Fibroblast of lung (primary cell): Measurements from ENCODE around the gene CDRT4. TPM values are rescaled to one million over a fixed set of nuclear protein-coding genes. Genes with fewer than 3 reads are reported as not detected.

ENCODE experiments used
- DNase-seq, 2 donors: peaks; one replicate each; pipeline versions ENCODE4 v3.0.0 to v3.0.0-alpha.2; 2010; ENCODE audit warnings: low read depth in 2 of 2
- H2AFZ ChIP-seq: 2 replicates; pipeline ENCODE4 v1.5.1; 2012; ENCODE audit warnings: low read length, control low read depth, inconsistent platforms
- H3K27ac ChIP-seq: 2 replicates; pipeline ENCODE4 v1.5.1; 2011; ENCODE audit warnings: low read length, control low read depth; ENCODE audit not compliant: insufficient read depth
- H3K27me3 ChIP-seq: 2 replicates; pipeline ENCODE4 v1.5.1; 2011; ENCODE audit warnings: mild to moderate bottlenecking, low read length; ENCODE audit not compliant: control insufficient read depth, insufficient read depth
- H3K36me3 ChIP-seq: 2 replicates; pipeline ENCODE4 v1.5.1; 2011; ENCODE audit warnings: low read length; ENCODE audit not compliant: control insufficient read depth, insufficient read depth
- H3K4me1 ChIP-seq: 2 replicates; pipeline ENCODE4 v1.5.1; 2011; ENCODE audit warnings: low read length; ENCODE audit not compliant: control insufficient read depth, insufficient read depth; ENCODE audit errors: extremely low read depth
- H3K4me2 ChIP-seq: 2 replicates; pipeline ENCODE4 v1.5.1; 2011; ENCODE audit warnings: low read length, control low read depth; ENCODE audit not compliant: insufficient read depth; ENCODE audit errors: extremely low read depth
- H3K4me3 ChIP-seq, 4 experiments: fragments of 200-600 bp in 1 of 4; sonication (generic) in 1 of 4; replicated peaks in 1 of 4; 2 replicates each; pipeline ENCODE4 v1.5.1; 2011 to 2016; ENCODE audit warnings: low read length in 4 of 4, low read depth in 3 of 4, mild to moderate bottlenecking in 3 of 4, control low read depth in 2 of 4, inconsistent platforms in 1 of 4, mixed read lengths in 1 of 4; ENCODE audit not compliant: insufficient read depth in 1 of 4; ENCODE audit errors: control extremely low read depth in 1 of 4
- H3K79me2 ChIP-seq: 2 replicates; pipeline ENCODE4 v1.5.1; 2012; ENCODE audit warnings: mild to moderate bottlenecking, low read length, inconsistent platforms; ENCODE audit not compliant: control insufficient read depth, insufficient read depth
- H3K9ac ChIP-seq: 2 replicates; pipeline ENCODE4 v1.5.1; 2011; ENCODE audit warnings: mild to moderate bottlenecking, low read length, control low read depth; ENCODE audit not compliant: insufficient read depth
- H3K9me3 ChIP-seq: 2 replicates; pipeline ENCODE4 v1.5.1; 2012; ENCODE audit warnings: low read depth, low read length; ENCODE audit not compliant: control insufficient read depth, insufficient read depth
- H4K20me1 ChIP-seq: 2 replicates; pipeline ENCODE4 v1.5.1; 2011; ENCODE audit warnings: low read length; ENCODE audit not compliant: control insufficient read depth, insufficient read depth; ENCODE audit errors: extremely low read depth
- EZH2 ChIP-seq: IDR thresholded peaks from 2 replicates; pipeline ENCODE4 v1.5.1; 2012; ENCODE audit warnings: low read length, control low read depth, mild to moderate bottlenecking; ENCODE audit errors: missing control alignments
- polyA plus RNA-seq, 2 donors: library from polyadenylated mRNA; depleted of rRNA in 1 of 2; stranded (reverse) in 1 of 2; unstranded in 1 of 2; fragments of >200 nt; gene quantifications; 2 replicates each; pipeline ENCODE4 v1.2.1, GENCODE V29; 2011 to 2012; ENCODE audit warnings: missing spikeins in 1 of 2
- total RNA-seq: library from RNA; depleted of rRNA; stranded (reverse); fragments of >200 nt; gene quantifications from 2 replicates; pipeline ENCODE4 v1.2.1, GENCODE V29; 2014
- TF ChIP-seq, protein P1 (sequence below), 2 donors: IDR thresholded peaks in 1 of 2; conservative IDR thresholded peaks in 1 of 2; 1 replicate in 1 of 2; 2 replicates in 1 of 2; pipeline ENCODE4 v1.5.1; 2011 to 2012; ENCODE audit warnings: low read length in 2 of 2, control low read depth in 1 of 2, inconsistent platforms in 1 of 2, low read depth in 1 of 2, mild to moderate bottlenecking in 1 of 2

Gene CDRT4
- total and polyA plus RNA-seq, 2 donors (not counting 1 experiment from before 2014, with no cell fraction given) = 0.49 to 2.3 TPM

DNA sequence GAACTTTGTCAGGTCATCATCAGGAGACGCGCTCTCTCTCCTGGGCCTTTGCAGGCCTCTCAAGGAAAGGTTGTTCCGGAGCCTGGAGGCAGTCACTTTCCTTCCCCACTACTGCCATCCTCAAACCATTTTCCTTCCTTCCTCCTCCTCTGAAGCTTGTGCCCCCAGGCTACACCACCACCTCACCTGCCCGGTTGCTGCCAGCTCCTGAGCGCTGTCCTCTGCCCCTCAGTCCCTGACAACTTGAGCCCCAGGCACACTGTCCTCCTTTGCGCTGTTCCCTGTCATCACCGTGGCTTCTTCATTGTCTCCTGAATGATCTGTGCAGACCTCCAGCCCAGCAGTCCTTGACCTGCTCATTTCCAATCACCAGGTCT, 18.9 kb downstream of the CDRT4 start:
- Histone ChIP-seq H3K27me3 (no peaks in the 10 kb centered on the region), H3K4me2 (no peak overlapping the region), H3K36me3 (no peaks in the 10 kb centered on the region), H2AFZ (no peak overlapping the region), H3K27ac (no peak overlapping the region), H4K20me1 (no peaks in the 10 kb centered on the region), H3K79me2 (no peaks in the 10 kb centered on the region), H3K4me1 (no peaks in the 10 kb centered on the region), H3K4me3 (no peak overlapping the region), H3K9ac (no peak overlapping the region), H3K9me3 (no peaks in the 10 kb centered on the region)
- TF ChIP-seq EZH2 = no peak
- TF ChIP-seq, protein P1, sequence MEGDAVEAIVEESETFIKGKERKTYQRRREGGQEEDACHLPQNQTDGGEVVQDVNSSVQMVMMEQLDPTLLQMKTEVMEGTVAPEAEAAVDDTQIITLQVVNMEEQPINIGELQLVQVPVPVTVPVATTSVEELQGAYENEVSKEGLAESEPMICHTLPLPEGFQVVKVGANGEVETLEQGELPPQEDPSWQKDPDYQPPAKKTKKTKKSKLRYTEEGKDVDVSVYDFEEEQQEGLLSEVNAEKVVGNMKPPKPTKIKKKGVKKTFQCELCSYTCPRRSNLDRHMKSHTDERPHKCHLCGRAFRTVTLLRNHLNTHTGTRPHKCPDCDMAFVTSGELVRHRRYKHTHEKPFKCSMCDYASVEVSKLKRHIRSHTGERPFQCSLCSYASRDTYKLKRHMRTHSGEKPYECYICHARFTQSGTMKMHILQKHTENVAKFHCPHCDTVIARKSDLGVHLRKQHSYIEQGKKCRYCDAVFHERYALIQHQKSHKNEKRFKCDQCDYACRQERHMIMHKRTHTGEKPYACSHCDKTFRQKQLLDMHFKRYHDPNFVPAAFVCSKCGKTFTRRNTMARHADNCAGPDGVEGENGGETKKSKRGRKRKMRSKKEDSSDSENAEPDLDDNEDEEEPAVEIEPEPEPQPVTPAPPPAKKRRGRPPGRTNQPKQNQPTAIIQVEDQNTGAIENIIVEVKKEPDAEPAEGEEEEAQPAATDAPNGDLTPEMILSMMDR (conservative IDR thresholded peaks at IDR 0.05 in 1 of 2, IDR thresholded peaks at IDR 0.05 in 1 of 2; ENCODE audit: low read depth in 1 of 2, low read length in 2 of 2) = no peak
- no peak for DNase-seq

DNA sequence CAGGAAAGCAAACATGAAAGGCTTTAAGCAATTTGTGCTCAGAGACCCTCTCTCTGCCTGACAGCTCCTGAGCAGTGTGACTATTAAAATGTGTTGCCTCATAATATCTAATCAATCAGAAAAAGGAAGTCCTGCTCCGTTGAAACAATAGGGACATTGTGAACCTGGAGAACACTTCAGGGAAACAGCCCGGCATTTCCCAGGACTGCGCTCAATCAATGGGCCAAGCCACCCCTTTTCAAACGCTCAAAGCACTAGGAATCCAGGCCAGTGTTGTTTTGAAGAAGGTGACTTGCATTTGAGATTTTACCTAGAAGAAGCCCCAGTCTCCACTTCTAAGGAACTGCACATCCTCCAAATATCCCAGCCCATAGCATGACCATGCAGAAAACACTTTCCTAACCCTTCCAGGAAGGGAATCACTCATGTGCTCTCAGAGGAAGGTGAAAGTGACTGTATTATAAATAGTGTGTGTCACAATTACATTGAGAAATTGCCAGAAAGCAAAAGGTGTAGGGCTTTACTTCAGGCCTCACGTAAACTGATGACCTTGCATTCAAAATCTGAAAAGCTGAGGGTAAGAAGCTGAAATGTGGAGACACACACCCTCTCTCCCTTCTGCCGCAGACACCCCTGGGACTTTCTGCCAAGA, 19.4 kb downstream of the CDRT4 start:
- no peaks in the 10 kb centered on the region for H3K27me3 ChIP-seq
- H3K9ac ChIP-seq = no peak overlapping the region
- H3K9me3 ChIP-seq = no peaks in the 10 kb centered on the region
- H3K79me2 ChIP-seq = no peaks in the 10 kb centered on the region
- no peak overlapping the region for H3K4me2 ChIP-seq
- H3K27ac ChIP-seq = no peak overlapping the region
- TF ChIP-seq, protein P1 (conservative IDR thresholded peaks at IDR 0.05 in 1 of 2, IDR thresholded peaks at IDR 0.05 in 1 of 2; ENCODE audit: low read depth in 1 of 2, low read length in 2 of 2) = no peak
- TF ChIP-seq EZH2 = no peak
- no peaks in the 10 kb centered on the region for H3K4me1 ChIP-seq
- H3K36me3 ChIP-seq = no peaks in the 10 kb centered on the region
- H4K20me1 ChIP-seq = no peaks in the 10 kb centered on the region
- H2AFZ ChIP-seq = no peak overlapping the region
- H3K4me3 ChIP-seq = no peak overlapping the region
- DNase-seq = no peak

DNA sequence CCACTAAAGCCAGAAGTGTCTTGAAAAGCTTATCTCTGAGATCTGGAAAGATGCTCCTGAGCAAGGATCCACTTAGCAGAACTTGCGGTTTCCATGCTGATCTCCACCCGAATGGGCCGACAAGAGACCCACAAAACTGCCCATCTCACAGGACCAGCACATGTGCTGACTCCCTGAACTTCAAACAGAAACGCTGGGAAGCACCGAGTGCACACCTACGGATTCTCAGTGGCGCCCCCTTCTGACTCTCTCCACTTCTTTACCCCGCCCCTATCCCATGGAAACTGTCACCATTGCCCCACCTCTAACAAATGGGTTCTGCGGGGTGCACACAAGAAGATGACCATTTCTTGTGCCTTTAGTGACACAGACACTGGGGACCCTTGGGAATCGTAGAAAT, 21.4 kb downstream of the CDRT4 start:
- H3K27me3 ChIP-seq = no peaks in the 10 kb centered on the region
- H2AFZ ChIP-seq = no peak overlapping the region
- no peaks in the 10 kb centered on the region for H3K4me1 ChIP-seq
- no peak overlapping the region for H3K9ac ChIP-seq
- H3K4me3 ChIP-seq = no peak overlapping the region
- no peak for TF ChIP-seq EZH2
- TF ChIP-seq, protein P1 (conservative IDR thresholded peaks at IDR 0.05 in 1 of 2, IDR thresholded peaks at IDR 0.05 in 1 of 2; ENCODE audit: low read depth in 1 of 2, low read length in 2 of 2) = no peak
- H3K9me3 ChIP-seq = no peaks in the 10 kb centered on the region
- H3K79me2 ChIP-seq = no peaks in the 10 kb centered on the region
- H3K27ac ChIP-seq = no peak overlapping the region
- DNase-seq = no peak
- H3K36me3 ChIP-seq = no peaks in the 10 kb centered on the region
- no peak overlapping the region for H3K4me2 ChIP-seq
- H4K20me1 ChIP-seq = no peaks in the 10 kb centered on the region
